HEK293 (cell line): ENCODE data around the gene WIPI1.

Source experiments
- ZBTB20 ChIP-seq: fragments of 450-650 bp; formaldehyde crosslinking; IDR thresholded peaks from 2 replicates; pipeline ENCODE4 v1.5.1; 2016; ENCODE audit warnings: missing biosample characterization, missing genetic modification characterization
- ZNF529 ChIP-seq: fragments of 450-650 bp; formaldehyde crosslinking; IDR thresholded peaks from 2 replicates; pipeline ENCODE4 v1.5.1; 2017; ENCODE audit warnings: missing genetic modification characterization, missing biosample characterization; ENCODE audit not compliant: insufficient replicate concordance

- TF ChIP-seq ZBTB20 (tag by site-specific recombination) (no peak), ZNF529 (tag by site-specific recombination) (no peak)
Measured at GRCh38 chr17:68433211-68433610, 24.1 kb downstream of the WIPI1 start.
